Thoracic aorta (tissue), 2 donors: ENCODE data around the gene RAET1E. TPM values are rescaled to one million over a fixed set of nuclear protein-coding genes. Genes with fewer than 3 reads are reported as not detected.
"Not testable (repeated sequence)": the region's sequence is repeated elsewhere in the genome, so short reads cannot be mapped to it uniquely, and the experiment has no call there.

ENCODE experiments used
- ATAC-seq: fragments of 150-250 bp; one replicate; pipeline ENCODE4 v1.8.0; 2017; ENCODE audit warnings: low read depth; ENCODE audit not compliant: insufficient number of reproducible peaks, low FRiP score
- DNase-seq: peaks from one replicate; pipeline ENCODE4 v3.0.0-alpha.2; 2020; ENCODE audit warnings: low spot score
- H3K27ac ChIP-seq, 2 donors: fragments of 200-600 bp; sonication (generic); 1 replicate in 1 of 2; 2 replicates in 1 of 2; pipeline ENCODE4 v1.5.1; 2016; ENCODE audit warnings: mild to moderate bottlenecking in 2 of 2, moderate library complexity in 2 of 2
- H3K27me3 ChIP-seq: fragments of 200-600 bp; sonication (generic); replicated peaks from 2 replicates; pipeline ENCODE4 v1.6.0; 2016; ENCODE audit warnings: mild to moderate bottlenecking; ENCODE audit not compliant: insufficient read depth
- H3K36me3 ChIP-seq: fragments of 200-600 bp; sonication (generic); one replicate; pipeline ENCODE4 v1.5.1; 2016
- H3K4me1 ChIP-seq, 2 donors: fragments of 200-600 bp; sonication (generic); 1 replicate in 1 of 2; 2 replicates in 1 of 2; pipeline versions ENCODE4 v1.5.1 to v1.6.0; 2016; ENCODE audit warnings: low read depth in 2 of 2, mild to moderate bottlenecking in 1 of 2; ENCODE audit not compliant: control insufficient read depth in 1 of 2
- H3K4me3 ChIP-seq: fragments of 200-600 bp; sonication (generic); 2 replicates; pipeline ENCODE4 v1.5.1; 2016; ENCODE audit warnings: mild to moderate bottlenecking
- H3K9me3 ChIP-seq: fragments of 200-600 bp; sonication (generic); 2 replicates; pipeline ENCODE4 v1.5.1; 2016
- CTCF ChIP-seq: fragments of 200-600 bp; sonication (generic); IDR thresholded peaks from one replicate; pipeline ENCODE4 v1.5.1; 2019; ENCODE audit warnings: antibody characterized with exemption
- total RNA-seq, 2 donors: library from RNA; depleted of rRNA; stranded (reverse); fragments of >200 nt; gene quantifications; one replicate each; pipeline versions ENCODE4 v1.1.0 to v1.2.3, GENCODE V29; 2016

Gene RAET1E
- total RNA-seq, 2 donors from 2014 or later: not detected

- Histone ChIP-seq H3K27me3 (no peaks in the 10 kb centered on the region), H3K4me3 (no peak overlapping the region), H3K36me3 (no peaks in the 10 kb centered on the region), H3K4me1 (peaks cover 0 to 6% of the 10 kb centered on the region in 2 donors), H3K27ac (no peak overlapping the region), H3K9me3 (no peaks in the 10 kb centered on the region)
- no peak for TF ChIP-seq CTCF
- DNase-seq: no peak
- ATAC-seq: no peak
Measured at GRCh38 chr6:149852881-149853280, 45.0 kb downstream of the RAET1E start.

GRCh38 chr6:149852180-149852579 is 45.7 kb downstream of the RAET1E start:
- Histone ChIP-seq H3K9me3 (no peaks in the 10 kb centered on the region), H3K4me1 (peaks cover 2 to 9% of the 10 kb centered on the region in 2 donors), H3K4me3 (no peak overlapping the region), H3K36me3 (no peaks in the 10 kb centered on the region), H3K27ac (no peak overlapping the region), H3K27me3 (no peaks in the 10 kb centered on the region)
- no peak for TF ChIP-seq CTCF
- peak; percentile 51 for ATAC-seq
- DNase-seq: no peak

- Histone ChIP-seq H3K27me3 (no peaks in the 10 kb centered on the region), H3K27ac (no peak overlapping the region), H3K4me1 (peaks cover 5 to 15% of the 10 kb centered on the region in 2 donors), H3K36me3 (no peaks in the 10 kb centered on the region), H3K4me3 (no peak overlapping the region), H3K9me3 (no peaks in the 10 kb centered on the region)
- ATAC-seq (no peak), DNase-seq (no peak)
- no peak for TF ChIP-seq CTCF
Measured at GRCh38 chr6:149851461-149852110, 46.3 kb downstream of the RAET1E start.

GRCh38 chr6:149848343-149848742 is 49.6 kb downstream of the RAET1E start:
- not testable (repeated sequence) for H3K27ac ChIP-seq, H3K4me3 ChIP-seq, H3K36me3 ChIP-seq, H3K27me3 ChIP-seq, H3K9me3 ChIP-seq, DNase-seq, ATAC-seq
- H3K4me1 ChIP-seq: peaks cover 5 to 15% of the 10 kb centered on the region in 2 donors

Other genes with a start within 250 kb of the RAET1E start
- gene KATNA1, start 249.4 kb downstream of the RAET1E start, total RNA-seq: 10 to 100 TPM; 15.7 to 37.8 TPM
- gene LATS1, start 180.0 kb downstream of the RAET1E start, total RNA-seq: 10 to 100 TPM; 24.4 to 30.5 TPM
- gene NUP43, start 151.6 kb downstream of the RAET1E start, total RNA-seq: 10 to 100 TPM; 18.3 to 26.7 TPM
- gene PCMT1, start 148.4 kb downstream of the RAET1E start, total RNA-seq: 10 to 100 TPM; 40.6 to 86.0 TPM
- 10 to 100 TPM; 22.4 to 31.8 TPM for gene LRP11, start 33.8 kb downstream of the RAET1E start, total RNA-seq
- not detected for gene RAET1G, start 25.0 kb upstream of the RAET1E start, total RNA-seq
- gene ULBP2, start 43.9 kb upstream of the RAET1E start, total RNA-seq: under 1 TPM in 1 of 2 donors, not detected in 1; 0.41 TPM
- under 1 TPM in 1 of 2 donors, not detected in 1; 0.14 TPM for gene ULBP1, start 65.8 kb upstream of the RAET1E start, total RNA-seq
- gene RAET1L, start 127.4 kb upstream of the RAET1E start, total RNA-seq: not detected
- 1 to 10 TPM in 1 of 2 donors, under 1 TPM in 1; 0.78 to 3.0 TPM for gene ULBP3, start 171.0 kb upstream of the RAET1E start, total RNA-seq
- 1 to 10 TPM in 1 of 2 donors, under 1 TPM in 1; 0.95 to 1.3 TPM for gene PPP1R14C, start 244.9 kb upstream of the RAET1E start, total RNA-seq